Measurements from ENCODE around the gene TNNI2.

GRCh38 chr11:1825785-1826451 lies 12.9 kb upstream of the TNNI2 start:
- TF ChIP-seq CTCF (IDR thresholded peaks at IDR 0.05) (no peak), POLR2A (IDR thresholded peaks at IDR 0.05) (no peak), POLR2AphosphoS5 (IDR thresholded peaks at IDR 0.05) (no peak), EP300 (IDR thresholded peaks at IDR 0.05) (no peak)

Measured in gastroesophageal sphincter (tissue), 3 donors.